SU-DHL-6 (cell line): ENCODE measurements around the gene PTRH2.
A peak's percentile ranks its signal among the peaks of the same experiment; 100 is the strongest.
"Not testable (repeated sequence)": the region's sequence is repeated elsewhere in the genome, so short reads cannot be mapped to it uniquely, and the experiment has no call there.

Experiments used
- H2AFZ ChIP-seq: fragments of 200-600 bp; sonication (generic); 2 replicates; pipeline ENCODE4 v1.6.1; 2014; ENCODE audit warnings: low read depth, mild to moderate bottlenecking, moderate library complexity, mixed read lengths, antibody characterized with exemption, low read length; ENCODE audit not compliant: severe bottlenecking
- H3F3A ChIP-seq: fragments of 200-600 bp; shearing (Covaris generic); 2 replicates; pipeline ENCODE4 v1.6.0; 2016; ENCODE audit warnings: antibody characterized with exemption, mild to moderate bottlenecking; ENCODE audit not compliant: insufficient read depth
- H3K27ac ChIP-seq: fragments of 200-600 bp; sonication (generic); 2 replicates; pipeline ENCODE4 v1.5.1; 2016; ENCODE audit warnings: low read depth, mild to moderate bottlenecking, low read length, moderate library complexity, mixed read lengths
- H3K27me3 ChIP-seq: fragments of 200-600 bp; sonication (generic), shearing (Covaris generic); 2 replicates; pipeline ENCODE4 v1.6.0; 2014; ENCODE audit warnings: mild to moderate bottlenecking, low read length
- H3K36me3 ChIP-seq: fragments of 200-600 bp; sonication (generic); 2 replicates; pipeline ENCODE4 v1.6.1; 2014; ENCODE audit warnings: mild to moderate bottlenecking, low read length, mixed read lengths
- H3K4me2 ChIP-seq: fragments of 300-600, 200-600 bp; shearing (Covaris generic), sonication (generic); 2 replicates; pipeline ENCODE4 v1.6.0; 2014; ENCODE audit warnings: low read length, low read depth, mild to moderate bottlenecking; ENCODE audit not compliant: poor library complexity, severe bottlenecking
- H3K4me3 ChIP-seq: fragments of 200-600 bp; sonication (generic); 2 replicates; pipeline ENCODE4 v1.5.1; 2014; ENCODE audit warnings: antibody characterized with exemption, low read length, mild to moderate bottlenecking, mixed read lengths; ENCODE audit not compliant: insufficient read depth, poor library complexity, severe bottlenecking
- H3K79me2 ChIP-seq: fragments of 200-600 bp; sonication (generic); 2 replicates; pipeline ENCODE4 v1.6.1; 2014; ENCODE audit warnings: mild to moderate bottlenecking, low read length, moderate library complexity; ENCODE audit not compliant: insufficient read depth
- H3K9ac ChIP-seq: fragments of 200-600 bp; sonication (generic); 2 replicates; pipeline ENCODE4 v1.7.0; 2014; ENCODE audit warnings: mild to moderate bottlenecking, low read length
- H3K9me2 ChIP-seq: fragments of 200-600 bp; sonication (generic); replicated peaks from 2 replicates; pipeline ENCODE4 v1.6.1; 2014; ENCODE audit warnings: low read length; ENCODE audit not compliant: insufficient read depth
- H3K9me3 ChIP-seq: fragments of 200-600 bp; sonication (generic); 2 replicates; pipeline ENCODE4 v1.6.1; 2014; ENCODE audit warnings: low read length, mixed read lengths; ENCODE audit not compliant: insufficient read depth
- H4K20me1 ChIP-seq: fragments of 200-600 bp; sonication (generic); 2 replicates; pipeline ENCODE4 v1.6.1; 2014; ENCODE audit warnings: low read depth, mild to moderate bottlenecking, antibody characterized with exemption, low read length, moderate library complexity, mixed read lengths
- EZH2phosphoT487 ChIP-seq: fragments of 200-600 bp; sonication (generic), shearing (Covaris generic); conservative IDR thresholded peaks from 2 replicates; pipeline ENCODE4 v1.6.1; 2018; ENCODE audit warnings: mild to moderate bottlenecking, antibody characterized with exemption, low read length, moderate library complexity, mixed read lengths
- TF ChIP-seq, protein P1 (sequence below): fragments of 200-600 bp; sonication (generic); IDR thresholded peaks from one replicate; pipeline ENCODE4 v1.5.1; 2017; ENCODE audit warnings: antibody characterized with exemption, mild to moderate bottlenecking, low read length, moderate library complexity; ENCODE audit not compliant: insufficient read depth, poor library complexity, severe bottlenecking

Gene PTRH2

DNA sequence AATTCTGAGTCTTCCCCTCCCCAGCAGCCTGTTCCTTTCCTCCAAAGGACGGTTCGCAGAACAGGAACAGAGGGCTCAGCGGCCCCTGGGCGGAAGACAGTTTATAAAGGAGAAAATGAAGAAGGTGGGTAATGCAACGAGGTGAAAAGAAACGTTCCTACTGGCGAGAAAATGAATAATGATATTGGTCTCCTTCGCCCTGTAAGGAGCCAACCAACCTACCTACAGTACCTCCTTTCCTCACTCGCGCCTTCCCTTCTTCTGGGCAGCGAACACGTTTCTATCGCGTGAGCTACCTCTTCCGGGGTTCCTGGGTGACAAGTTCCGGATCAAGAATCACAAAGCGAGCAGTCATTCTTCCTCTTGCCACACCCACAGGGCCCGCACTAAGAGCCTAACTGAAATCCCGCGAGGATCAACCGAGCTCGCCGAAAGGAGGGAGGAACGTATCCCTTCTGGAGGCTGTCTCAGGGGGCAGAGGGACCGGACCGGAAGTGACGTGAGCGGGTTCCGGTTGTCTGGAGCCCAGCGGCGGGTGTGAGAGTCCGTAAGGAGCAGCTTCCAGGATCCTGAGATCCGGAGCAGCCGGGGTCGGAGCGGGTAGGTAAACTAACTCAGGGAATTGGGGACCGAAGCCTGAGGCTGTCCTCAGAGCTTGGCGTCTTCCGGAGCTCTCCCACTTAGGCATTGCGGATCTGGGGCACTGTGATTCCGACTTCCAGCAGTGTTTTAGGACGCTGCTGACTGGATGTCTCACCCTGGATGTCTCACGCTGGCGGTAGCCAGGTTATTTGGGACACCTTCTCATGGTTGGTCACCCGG lies at the start of gene PTRH2, which contains the start of gene VMP1:
TSS of gene PTRH2 (minus strand) at position 282 of the 822 bp plus-strand sequence. CDS start 9,452 bp downstream, outside the sequence.
TSS of gene VMP1 (plus strand) at position 506 of the 822 bp plus-strand sequence. CDS start 23,793 bp downstream, outside the sequence.
- TF ChIP-seq, protein P1, sequence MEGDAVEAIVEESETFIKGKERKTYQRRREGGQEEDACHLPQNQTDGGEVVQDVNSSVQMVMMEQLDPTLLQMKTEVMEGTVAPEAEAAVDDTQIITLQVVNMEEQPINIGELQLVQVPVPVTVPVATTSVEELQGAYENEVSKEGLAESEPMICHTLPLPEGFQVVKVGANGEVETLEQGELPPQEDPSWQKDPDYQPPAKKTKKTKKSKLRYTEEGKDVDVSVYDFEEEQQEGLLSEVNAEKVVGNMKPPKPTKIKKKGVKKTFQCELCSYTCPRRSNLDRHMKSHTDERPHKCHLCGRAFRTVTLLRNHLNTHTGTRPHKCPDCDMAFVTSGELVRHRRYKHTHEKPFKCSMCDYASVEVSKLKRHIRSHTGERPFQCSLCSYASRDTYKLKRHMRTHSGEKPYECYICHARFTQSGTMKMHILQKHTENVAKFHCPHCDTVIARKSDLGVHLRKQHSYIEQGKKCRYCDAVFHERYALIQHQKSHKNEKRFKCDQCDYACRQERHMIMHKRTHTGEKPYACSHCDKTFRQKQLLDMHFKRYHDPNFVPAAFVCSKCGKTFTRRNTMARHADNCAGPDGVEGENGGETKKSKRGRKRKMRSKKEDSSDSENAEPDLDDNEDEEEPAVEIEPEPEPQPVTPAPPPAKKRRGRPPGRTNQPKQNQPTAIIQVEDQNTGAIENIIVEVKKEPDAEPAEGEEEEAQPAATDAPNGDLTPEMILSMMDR: no peak
- no peak for TF ChIP-seq EZH2phosphoT487
- H3K27ac ChIP-seq: peak within 1 kb of the TSS; percentile 78
- no peaks in the 10 kb centered on the region for H3K27me3 ChIP-seq
- no peaks in the 10 kb centered on the region for H3K9me2 ChIP-seq
- H3K36me3 ChIP-seq: no peaks in the 10 kb centered on the region
- H3K79me2 ChIP-seq: peaks cover 99% of the 10 kb centered on the region
- peak within 1 kb of the TSS; percentile 90 for H3K4me3 ChIP-seq
- peaks cover 27% of the 10 kb centered on the region for H3F3A ChIP-seq
- no peaks in the 10 kb centered on the region for H3K9me3 ChIP-seq
- peaks cover 6% of the 10 kb centered on the region; the same call in 1 of the 2 replicates for H4K20me1 ChIP-seq
- H2AFZ ChIP-seq: peak within 1 kb of the TSS; percentile 60
- H3K4me2 ChIP-seq: peak within 1 kb of the TSS; percentile 75
- peak within 1 kb of the TSS; percentile 83 for H3K9ac ChIP-seq

DNA sequence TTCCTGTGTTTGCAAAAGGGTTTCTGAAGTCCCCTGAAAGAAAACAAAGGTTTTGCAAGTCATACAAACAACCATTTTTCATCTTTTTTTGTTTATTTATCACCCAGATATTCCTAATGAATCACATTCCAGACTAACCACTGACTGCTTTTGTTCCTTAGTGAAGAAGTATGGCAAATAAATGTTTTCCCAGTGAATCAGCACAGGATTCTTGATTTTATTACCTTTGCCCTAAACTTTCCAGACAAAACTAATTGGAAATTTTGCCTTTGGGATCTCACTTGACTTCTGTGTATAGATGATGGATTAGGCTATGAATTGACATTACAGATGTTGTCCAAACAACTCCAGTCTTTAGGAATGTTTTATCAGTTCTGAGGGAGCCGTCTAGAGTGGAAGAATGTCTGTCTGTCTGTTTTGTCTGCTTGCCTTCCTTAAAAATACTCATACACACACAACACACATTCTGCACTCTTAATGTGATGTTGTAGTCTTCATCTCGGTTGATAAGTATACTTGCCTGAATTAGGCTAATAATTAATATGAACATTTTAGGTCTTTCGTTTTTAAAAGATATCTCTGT lies 49.1 kb upstream of the PTRH2 start:
- no peaks in the 10 kb centered on the region for H3K79me2 ChIP-seq
- H3K27me3 ChIP-seq: no peaks in the 10 kb centered on the region
- TF ChIP-seq, protein P1: no peak
- no peak for TF ChIP-seq EZH2phosphoT487
- peaks cover 17% of the 10 kb centered on the region; the same call in 1 of the 2 replicates for H3F3A ChIP-seq
- no peaks in the 10 kb centered on the region; the same call in 1 of the 2 replicates for H3K36me3 ChIP-seq
- no peak overlapping the region for H2AFZ ChIP-seq
- H3K9ac ChIP-seq: no peak overlapping the region
- no peak overlapping the region for H3K4me3 ChIP-seq
- H3K27ac ChIP-seq: no peak overlapping the region
- H3K4me2 ChIP-seq: no peak overlapping the region
- H3K9me2 ChIP-seq: no peaks in the 10 kb centered on the region
- no peaks in the 10 kb centered on the region for H3K9me3 ChIP-seq
- no peaks in the 10 kb centered on the region for H4K20me1 ChIP-seq

DNA sequence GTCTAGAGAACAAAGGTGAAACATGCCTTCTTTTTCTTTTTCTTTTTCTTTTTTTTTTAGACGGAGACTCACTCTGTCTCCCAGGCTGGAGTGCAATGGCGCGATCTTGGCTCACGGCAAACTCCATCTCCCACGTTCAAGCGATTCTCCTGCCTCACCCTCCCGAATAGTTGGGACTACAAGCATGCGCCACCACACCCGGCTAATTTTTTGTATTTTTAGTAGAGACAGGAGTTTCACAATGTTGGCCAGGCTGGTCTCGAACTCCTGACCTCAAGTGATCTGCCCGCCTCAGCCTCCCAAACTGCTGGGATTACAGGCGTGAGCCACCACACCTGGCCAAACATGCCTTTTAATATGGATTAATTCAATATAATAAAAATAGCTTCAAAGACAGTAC lies 47.8 kb upstream of the PTRH2 start:
- H3K4me3 ChIP-seq: not testable (repeated sequence)

More for the DNA sequence above, 47.8 kb upstream of the PTRH2 start:
- H3K79me2 ChIP-seq, H3K27me3 ChIP-seq, H2AFZ ChIP-seq, H3K9me3 ChIP-seq, H3K9ac ChIP-seq, H3K36me3 ChIP-seq, H3K4me2 ChIP-seq, H4K20me1 ChIP-seq, H3K27ac ChIP-seq, H3K9me2 ChIP-seq: not testable (repeated sequence)
- H3F3A ChIP-seq: peaks cover 17% of the 10 kb centered on the region; the same call in 1 of the 2 replicates
